Erythroblast (primary cell): ENCODE results near the gene CHST6.

ENCODE experiments used
- GATA1 ChIP-seq: IDR thresholded peaks from 2 replicates; pipeline ENCODE4 v1.6.1; 2011; ENCODE audit warnings: low read depth, mild to moderate bottlenecking, control low read depth, low read length, moderate library complexity
- POLR2A ChIP-seq: IDR thresholded peaks from 2 replicates; pipeline ENCODE4 v1.6.1; 2011; ENCODE audit warnings: mild to moderate bottlenecking, low read length

GRCh38 chr16:75471723-75472633 is 23.3 kb downstream of the CHST6 start:
- TF ChIP-seq POLR2A (no peak), GATA1 (no peak)
